ENCODE measurements around the gene DLGAP4.
"Not testable (repeated sequence)": the region's sequence is repeated elsewhere in the genome, so short reads cannot be mapped to it uniquely, and the experiment has no call there.

DLGAP4 gene

GRCh38 chr20:36455972-36456625 lies 150.0 kb downstream of the DLGAP4 start:
- DNase-seq (ENCODE audit: low read depth), result no peak

GRCh38 chr20:36460648-36461599 lies 154.8 kb downstream of the DLGAP4 start:
- peak; percentile 88 for DNase-seq (ENCODE audit: low read depth)

- DNase-seq (ENCODE audit: low read depth), result peak; percentile 50
Observed at GRCh38 chr20:36461600-36462439, 155.7 kb downstream of the DLGAP4 start.

- DNase-seq (ENCODE audit: low read depth), result peak; percentile 54
Observed at GRCh38 chr20:36462440-36463211, 156.5 kb downstream of the DLGAP4 start.

GRCh38 chr20:36463212-36464061 lies 157.3 kb downstream of the DLGAP4 start:
- DNase-seq (ENCODE audit: low read depth), result no peak

GRCh38 chr20:36465109-36466080 lies 159.3 kb downstream of the DLGAP4 start:
- peak; percentile 87 for DNase-seq (ENCODE audit: low read depth)

- DNase-seq (ENCODE audit: low read depth), result no peak
Observed at GRCh38 chr20:36466089-36466488, 159.9 kb downstream of the DLGAP4 start.

GRCh38 chr20:36467076-36467999 lies 161.2 kb downstream of the DLGAP4 start:
- DNase-seq (ENCODE audit: low read depth), result no peak

- no peak for DNase-seq (ENCODE audit: low read depth)
Observed at GRCh38 chr20:36468149-36469000, 162.2 kb downstream of the DLGAP4 start.

- DNase-seq (ENCODE audit: low read depth), result no peak
Observed at GRCh38 chr20:36469973-36470372, 163.8 kb downstream of the DLGAP4 start.

GRCh38 chr20:36471885-36472636 lies 165.9 kb downstream of the DLGAP4 start:
- DNase-seq (ENCODE audit: low read depth), result no peak

GRCh38 chr20:36472637-36473090 lies 166.5 kb downstream of the DLGAP4 start:
- DNase-seq (ENCODE audit: low read depth), result no peak

- no peak for DNase-seq (ENCODE audit: low read depth)
Observed at GRCh38 chr20:36473164-36473563, 167.0 kb downstream of the DLGAP4 start.

- DNase-seq (ENCODE audit: low read depth), result no peak
Observed at GRCh38 chr20:36474563-36474962, 168.4 kb downstream of the DLGAP4 start.

GRCh38 chr20:36475054-36475453 lies 168.9 kb downstream of the DLGAP4 start:
- not testable (repeated sequence) for DNase-seq (ENCODE audit: low read depth)

- no peak for DNase-seq (ENCODE audit: low read depth)
Observed at GRCh38 chr20:36477475-36477874, 171.3 kb downstream of the DLGAP4 start.

All from iris pigment epithelial cell (primary cell).